Kidney (tissue), 14 donors: ENCODE results near the gene SMARCA2. TPM values are rescaled to one million over a fixed set of nuclear protein-coding genes. Genes with fewer than 3 reads are reported as not detected.

Source experiments
- DNase-seq, 5 donors: peaks; one replicate each; pipeline ENCODE4 v3.0.0-alpha.2; 2013 to 2020
- FAIRE-seq: peaks from 2 replicates; lab custom pipeline; 2012; peaks lifted over from hg19 to GRCh38; lab: Jason Lieb, UNC
- H3K27ac ChIP-seq, 2 donors: one replicate each; pipeline ENCODE4 v1.7.0; 2013; ENCODE audit warnings: low read depth in 2 of 2, low read length in 2 of 2, inconsistent platforms in 1 of 2
- H3K27me3 ChIP-seq: one replicate; pipeline ENCODE4 v1.7.1; 2013; ENCODE audit warnings: low read length, inconsistent platforms; ENCODE audit not compliant: control insufficient read depth, insufficient read depth
- H3K36me3 ChIP-seq, 3 donors: one replicate each; pipeline versions ENCODE4 v1.7.0 to v1.7.1; 2013; ENCODE audit warnings: low read length in 3 of 3, control low read depth in 1 of 3, inconsistent platforms in 1 of 3; ENCODE audit not compliant: insufficient read depth in 3 of 3, control insufficient read depth in 2 of 3
- H3K4me1 ChIP-seq, 3 donors: one replicate each; pipeline versions ENCODE4 v1.7.0 to v1.7.1; 2013; ENCODE audit warnings: low read length in 3 of 3, inconsistent platforms in 1 of 3, low read depth in 1 of 3; ENCODE audit not compliant: control insufficient read depth in 2 of 3, insufficient read depth in 2 of 3
- H3K4me3 ChIP-seq, 3 donors: one replicate each; pipeline versions ENCODE4 v1.7.0 to v1.8.1; 2013; ENCODE audit warnings: low read length in 3 of 3, control low read depth in 1 of 3, inconsistent platforms in 1 of 3
- H3K9ac ChIP-seq, 3 donors: one replicate each; pipeline versions ENCODE4 v1.7.0 to v1.7.1; 2013; ENCODE audit warnings: low read length in 3 of 3, control low read depth in 1 of 3, inconsistent platforms in 1 of 3
- H3K9me3 ChIP-seq, 3 donors: one replicate each; pipeline versions ENCODE4 v1.7.0 to v1.7.1; 2013; ENCODE audit warnings: low read length in 3 of 3, control low read depth in 1 of 3, inconsistent platforms in 1 of 3; ENCODE audit not compliant: control insufficient read depth in 2 of 3, insufficient read depth in 1 of 3
- intact Hi-C: fragments of 100-400 bp; cut with DNase I; formaldehyde crosslinking; loops from one replicate; pipeline ENCODE4 v1.11.1; 2022
- polyA plus RNA-seq: library from polyadenylated mRNA; stranded (reverse); fragments of 350-450 nt; fragmentation: Illumina TruSeq; extraction: RNeasy Lipid Tissue Mini Kit (QIAGEN cat#74804); gene quantifications from one replicate; pipeline ENCODE4 v1.2.3, GENCODE V29; 2014; ENCODE audit warnings: low read depth, low replicate concordance; ENCODE audit not compliant: insufficient read depth
- total RNA-seq: library from RNA; stranded (reverse); fragmentation: NEBNext Ultra II Directional; extraction: Animal tissue kit (Norgen Biotek cat#: 25700); gene quantifications from one replicate; pipeline ENCODE4 v1.2.1, GENCODE V29; 2021
- TF ChIP-seq, protein P1 (sequence below): IDR thresholded peaks from 3 replicates; pipeline ENCODE4 v1.5.1; 2012; ENCODE audit warnings: mild to moderate bottlenecking, moderate library complexity, borderline replicate concordance; ENCODE audit not compliant: insufficient read depth; ENCODE audit errors: extremely low read depth
- donor health status: control.
- donor health status: control.
- donor health status: control.
- donor health status: control.
- donor health status: control.
- donor health status: DM: yes; HTN: yes; CAD: no.
- donor health status: Normal renal cell carcinoma (clear cell type).

SMARCA2 gene
- total and polyA plus RNA-seq, 2 donors from 2014 or later = 54.3 to 189 TPM

DNA sequence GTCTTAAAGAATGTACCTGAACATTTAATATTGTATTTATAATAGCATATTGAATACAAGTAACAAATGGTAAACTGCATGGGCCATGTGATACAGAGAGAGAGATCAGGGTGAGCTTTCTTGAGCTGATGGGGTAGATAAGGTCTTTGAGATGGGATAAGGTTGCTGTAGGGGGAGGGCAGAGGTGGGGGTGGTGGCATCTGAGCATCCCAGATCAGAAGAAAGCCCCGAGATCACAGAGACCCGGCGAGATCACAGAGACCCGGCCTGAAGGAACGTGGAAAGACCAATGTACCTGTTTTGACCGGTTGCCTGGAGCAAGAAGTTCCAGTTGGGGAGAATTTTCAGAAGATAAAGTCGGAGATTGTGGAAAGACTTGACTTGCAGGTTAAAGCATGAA lies 6.6 kb downstream of the SMARCA2 start:
- Histone ChIP-seq H3K9ac (no peak overlapping the region), H3K27ac (no peak overlapping the region), H3K27me3 (no peaks in the 10 kb centered on the region), H3K9me3 (no peaks in the 10 kb centered on the region), H3K4me1 (peaks cover 0 to 38% (median 26%) of the 10 kb centered on the region in 3 donors), H3K4me3 (no peak overlapping the region), H3K36me3 (no peaks in the 10 kb centered on the region)
- TF ChIP-seq, protein P1, sequence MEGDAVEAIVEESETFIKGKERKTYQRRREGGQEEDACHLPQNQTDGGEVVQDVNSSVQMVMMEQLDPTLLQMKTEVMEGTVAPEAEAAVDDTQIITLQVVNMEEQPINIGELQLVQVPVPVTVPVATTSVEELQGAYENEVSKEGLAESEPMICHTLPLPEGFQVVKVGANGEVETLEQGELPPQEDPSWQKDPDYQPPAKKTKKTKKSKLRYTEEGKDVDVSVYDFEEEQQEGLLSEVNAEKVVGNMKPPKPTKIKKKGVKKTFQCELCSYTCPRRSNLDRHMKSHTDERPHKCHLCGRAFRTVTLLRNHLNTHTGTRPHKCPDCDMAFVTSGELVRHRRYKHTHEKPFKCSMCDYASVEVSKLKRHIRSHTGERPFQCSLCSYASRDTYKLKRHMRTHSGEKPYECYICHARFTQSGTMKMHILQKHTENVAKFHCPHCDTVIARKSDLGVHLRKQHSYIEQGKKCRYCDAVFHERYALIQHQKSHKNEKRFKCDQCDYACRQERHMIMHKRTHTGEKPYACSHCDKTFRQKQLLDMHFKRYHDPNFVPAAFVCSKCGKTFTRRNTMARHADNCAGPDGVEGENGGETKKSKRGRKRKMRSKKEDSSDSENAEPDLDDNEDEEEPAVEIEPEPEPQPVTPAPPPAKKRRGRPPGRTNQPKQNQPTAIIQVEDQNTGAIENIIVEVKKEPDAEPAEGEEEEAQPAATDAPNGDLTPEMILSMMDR = no peak
- intact Hi-C loops = no loop called here
- no peak for DNase-seq
- FAIRE-seq = no peak

DNA sequence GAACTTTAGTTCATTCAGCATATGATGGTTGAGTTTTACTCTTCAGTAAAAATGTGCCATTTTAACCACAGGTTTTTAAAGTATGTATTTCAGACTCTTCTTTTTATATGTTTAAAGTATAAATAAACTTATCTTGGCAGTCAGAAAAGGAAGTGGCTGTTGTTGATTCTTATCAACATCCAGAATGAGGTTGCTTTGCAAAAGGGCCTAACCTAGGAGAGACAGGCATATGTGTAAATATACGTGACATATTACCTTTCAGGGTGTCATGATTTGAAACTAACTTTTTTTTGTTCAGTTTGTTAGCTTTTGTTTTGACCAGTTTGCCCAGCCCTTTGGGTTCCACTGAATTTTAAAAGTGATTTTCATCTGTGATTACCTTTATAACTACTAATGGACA lies 7.4 kb downstream of the SMARCA2 start:
- H3K9me3 ChIP-seq = no peaks in the 10 kb centered on the region
- TF ChIP-seq, protein P1 = no peak
- H3K27me3 ChIP-seq = no peaks in the 10 kb centered on the region
- H3K4me3 ChIP-seq = no peak overlapping the region
- FAIRE-seq = no peak
- H3K4me1 ChIP-seq = peaks cover 0 to 38% (median 28%) of the 10 kb centered on the region in 3 donors
- DNase-seq = no peak
- no peak overlapping the region for H3K9ac ChIP-seq
- no peak overlapping the region for H3K27ac ChIP-seq
- no peaks in the 10 kb centered on the region for H3K36me3 ChIP-seq
- intact Hi-C loops = no loop called here

DNA sequence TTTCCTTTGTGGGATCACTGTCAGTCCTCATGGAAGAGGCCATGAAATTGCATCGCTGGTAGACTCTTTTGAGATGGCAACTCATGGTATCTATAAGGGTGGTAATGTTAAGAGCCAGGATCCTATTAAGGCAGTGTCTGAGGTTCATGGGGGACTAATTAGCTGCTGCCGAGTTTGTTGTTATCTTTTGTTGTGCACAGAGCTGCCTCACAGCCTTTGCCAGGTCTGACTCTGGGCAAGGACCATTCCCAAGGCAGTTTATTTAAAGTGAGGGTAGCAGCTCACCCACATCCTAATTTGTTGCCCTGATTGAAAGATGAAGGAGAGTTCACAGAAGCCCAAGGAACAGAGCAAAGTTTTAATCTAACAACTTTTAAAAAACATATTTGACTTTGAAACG lies 7.9 kb downstream of the SMARCA2 start:
- intact Hi-C loops = no loop called here
- H3K4me1 ChIP-seq = peaks cover 0 to 43% (median 33%) of the 10 kb centered on the region in 3 donors
- DNase-seq = no peak
- H3K27me3 ChIP-seq = no peaks in the 10 kb centered on the region
- H3K4me3 ChIP-seq = peak overlapping the region in 1 of 3 donors; percentile 0
- no peaks in the 10 kb centered on the region for H3K9me3 ChIP-seq
- no peak for FAIRE-seq
- H3K27ac ChIP-seq = no peak overlapping the region
- no peaks in the 10 kb centered on the region for H3K36me3 ChIP-seq
- no peak overlapping the region for H3K9ac ChIP-seq
- TF ChIP-seq, protein P1 = no peak

DNA sequence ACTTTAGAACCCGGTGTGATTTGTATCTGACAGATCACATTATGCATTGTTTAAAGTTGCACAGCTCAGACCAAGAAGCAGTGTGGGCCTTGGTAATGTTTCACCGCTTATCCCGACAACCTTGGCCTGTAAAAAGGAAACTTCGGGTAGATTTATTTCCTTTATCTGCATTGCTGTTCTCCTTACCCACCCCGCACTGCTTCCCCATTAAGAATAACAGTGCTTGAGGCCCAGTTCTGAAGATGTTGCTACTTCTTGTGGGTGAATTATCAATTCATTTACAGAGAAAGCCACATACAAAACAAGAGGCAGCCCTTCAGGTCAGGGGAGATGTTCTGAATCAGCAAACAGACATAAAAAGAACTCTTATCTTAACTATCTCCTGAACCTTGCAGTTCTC lies 8.4 kb downstream of the SMARCA2 start:
- peaks cover 0 to 39% (median 32%) of the 10 kb centered on the region in 3 donors for H3K4me1 ChIP-seq
- H3K27ac ChIP-seq = no peak overlapping the region
- no peaks in the 10 kb centered on the region for H3K27me3 ChIP-seq
- FAIRE-seq (no peak), DNase-seq (peak in 1 of 5 donors; percentile 28)
- no peaks in the 10 kb centered on the region for H3K36me3 ChIP-seq
- no peak overlapping the region for H3K9ac ChIP-seq
- no peak overlapping the region for H3K4me3 ChIP-seq
- H3K9me3 ChIP-seq = no peaks in the 10 kb centered on the region
- intact Hi-C loops = no loop called here
- TF ChIP-seq, protein P1 = no peak
